Measurements from ENCODE around the gene ASCC1.

Gene ASCC1

GRCh38 chr10:72085166-72085565 is 130.9 kb downstream of the ASCC1 start:
- Histone ChIP-seq H3K27ac (ENCODE audit: low read depth, low read length) (no peak overlapping the region), H3K9ac (ENCODE audit: low read length) (no peak overlapping the region), H2AK5ac (ENCODE audit: low read length) (no peak overlapping the region), H4K8ac (ENCODE audit: low read depth, low read length) (no peak overlapping the region), H2BK5ac (ENCODE audit: low read length) (no peak overlapping the region), H2BK15ac (replicated peaks; ENCODE audit: low read depth) (no peak overlapping the region), H3K36me3 (ENCODE audit: control insufficient read depth, insufficient read depth, low read length) (no peaks in the 10 kb centered on the region), H3K27me3 (ENCODE audit: insufficient read depth, low read length, poor library complexity) (peaks cover 29% of the 10 kb centered on the region), H3K79me2 (ENCODE audit: control insufficient read depth, insufficient read depth, low read length) (no peaks in the 10 kb centered on the region), H3K56ac (ENCODE audit: low read length) (no peak overlapping the region), H3K4me1 (ENCODE audit: control insufficient read depth, low read depth, low read length) (peaks cover 2% of the 10 kb centered on the region), H3K23ac (ENCODE audit: low read length) (no peak overlapping the region), H3K4me2 (ENCODE audit: low read length) (no peak overlapping the region), H4K5ac (ENCODE audit: low read length) (no peak overlapping the region), H2BK120ac (ENCODE audit: low read depth, low read length) (no peak overlapping the region), H3K79me1 (ENCODE audit: low read length) (no peaks in the 10 kb centered on the region), H3K4me3 (ENCODE audit: low read length) (no peak overlapping the region), H3K18ac (ENCODE audit: low read length) (no peak overlapping the region), H3K4ac (ENCODE audit: low read depth, low read length) (no peak overlapping the region)
- WGBS (ENCODE audit: extremely low coverage, insufficient coverage, low lambda C conversion rate): no CpG with 5 or more reads among the region's 6 CpGs
- no peak for DNase-seq

GRCh38 chr10:72083790-72084459 is 132.2 kb downstream of the ASCC1 start:
- no peak overlapping the region for H3K4ac ChIP-seq (ENCODE audit: low read depth, low read length)
- no peak overlapping the region for H2BK15ac ChIP-seq (replicated peaks; ENCODE audit: low read depth)
- H4K5ac ChIP-seq (ENCODE audit: low read length): no peak overlapping the region
- H3K4me2 ChIP-seq (ENCODE audit: low read length): no peak overlapping the region
- no peaks in the 10 kb centered on the region for H3K36me3 ChIP-seq (ENCODE audit: control insufficient read depth, insufficient read depth, low read length)
- WGBS (ENCODE audit: extremely low coverage, insufficient coverage, low lambda C conversion rate): no CpG with 5 or more reads among the region's 16 CpGs
- H3K4me1 ChIP-seq (ENCODE audit: control insufficient read depth, low read depth, low read length): peaks cover 2% of the 10 kb centered on the region
- no peak overlapping the region for H2BK120ac ChIP-seq (ENCODE audit: low read depth, low read length)
- H2AK5ac ChIP-seq (ENCODE audit: low read length): no peak overlapping the region
- H3K79me1 ChIP-seq (ENCODE audit: low read length): no peaks in the 10 kb centered on the region
- no peaks in the 10 kb centered on the region for H3K79me2 ChIP-seq (ENCODE audit: control insufficient read depth, insufficient read depth, low read length)
- no peak overlapping the region for H3K56ac ChIP-seq (ENCODE audit: low read length)
- H3K9ac ChIP-seq (ENCODE audit: low read length): no peak overlapping the region
- no peak overlapping the region for H4K8ac ChIP-seq (ENCODE audit: low read depth, low read length)
- no peak overlapping the region for H2BK5ac ChIP-seq (ENCODE audit: low read length)
- DNase-seq: no peak
- H3K4me3 ChIP-seq (ENCODE audit: low read length): no peak overlapping the region
- H3K23ac ChIP-seq (ENCODE audit: low read length): no peak overlapping the region
- no peak overlapping the region for H3K27ac ChIP-seq (ENCODE audit: low read depth, low read length)
- H3K27me3 ChIP-seq (ENCODE audit: insufficient read depth, low read length, poor library complexity): peaks cover 26% of the 10 kb centered on the region
- no peak overlapping the region for H3K18ac ChIP-seq (ENCODE audit: low read length)

- Histone ChIP-seq H3K23ac (ENCODE audit: low read length) (no peak overlapping the region), H3K4me1 (ENCODE audit: control insufficient read depth, low read depth, low read length) (no peaks in the 10 kb centered on the region), H3K36me3 (ENCODE audit: control insufficient read depth, insufficient read depth, low read length) (no peaks in the 10 kb centered on the region), H3K27ac (ENCODE audit: low read depth, low read length) (no peak overlapping the region), H2BK15ac (replicated peaks; ENCODE audit: low read depth) (no peak overlapping the region), H3K79me1 (ENCODE audit: low read length) (no peaks in the 10 kb centered on the region), H3K79me2 (ENCODE audit: control insufficient read depth, insufficient read depth, low read length) (no peaks in the 10 kb centered on the region), H4K8ac (ENCODE audit: low read depth, low read length) (no peak overlapping the region), H3K4me2 (ENCODE audit: low read length) (no peak overlapping the region), H3K4ac (ENCODE audit: low read depth, low read length) (no peak overlapping the region), H2BK120ac (ENCODE audit: low read depth, low read length) (no peak overlapping the region), H4K5ac (ENCODE audit: low read length) (no peak overlapping the region), H3K27me3 (ENCODE audit: insufficient read depth, low read length, poor library complexity) (peaks cover 18% of the 10 kb centered on the region), H3K18ac (ENCODE audit: low read length) (no peak overlapping the region), H3K4me3 (ENCODE audit: low read length) (no peak overlapping the region), H2AK5ac (ENCODE audit: low read length) (no peak overlapping the region), H2BK5ac (ENCODE audit: low read length) (no peak overlapping the region), H3K9ac (ENCODE audit: low read length) (no peak overlapping the region), H3K56ac (ENCODE audit: low read length) (no peak overlapping the region)
- no CpG with 5 or more reads among the region's 6 CpGs for WGBS (ENCODE audit: extremely low coverage, insufficient coverage, low lambda C conversion rate)
- DNase-seq: no peak
Measured at GRCh38 chr10:72082856-72083789, 133.0 kb downstream of the ASCC1 start.

- WGBS (ENCODE audit: extremely low coverage, insufficient coverage, low lambda C conversion rate): no CpG with 5 or more reads among the region's 14 CpGs
- H3K79me2 ChIP-seq (ENCODE audit: control insufficient read depth, insufficient read depth, low read length): no peaks in the 10 kb centered on the region
- H3K27ac ChIP-seq (ENCODE audit: low read depth, low read length): no peak overlapping the region
- H3K27me3 ChIP-seq (ENCODE audit: insufficient read depth, low read length, poor library complexity): peaks cover 7% of the 10 kb centered on the region
- H3K23ac ChIP-seq (ENCODE audit: low read length): no peak overlapping the region
- H3K4ac ChIP-seq (ENCODE audit: low read depth, low read length): no peak overlapping the region
- H4K8ac ChIP-seq (ENCODE audit: low read depth, low read length): no peak overlapping the region
- H2BK120ac ChIP-seq (ENCODE audit: low read depth, low read length): no peak overlapping the region
- H3K79me1 ChIP-seq (ENCODE audit: low read length): no peaks in the 10 kb centered on the region
- no peaks in the 10 kb centered on the region for H3K4me1 ChIP-seq (ENCODE audit: control insufficient read depth, low read depth, low read length)
- no peak overlapping the region for H3K4me2 ChIP-seq (ENCODE audit: low read length)
- H3K36me3 ChIP-seq (ENCODE audit: control insufficient read depth, insufficient read depth, low read length): no peaks in the 10 kb centered on the region
- no peak overlapping the region for H2BK5ac ChIP-seq (ENCODE audit: low read length)
- no peak overlapping the region for H2BK15ac ChIP-seq (replicated peaks; ENCODE audit: low read depth)
- H3K56ac ChIP-seq (ENCODE audit: low read length): no peak overlapping the region
- H3K18ac ChIP-seq (ENCODE audit: low read length): no peak overlapping the region
- H2AK5ac ChIP-seq (ENCODE audit: low read length): no peak overlapping the region
- H3K4me3 ChIP-seq (ENCODE audit: low read length): no peak overlapping the region
- DNase-seq: no peak
- H4K5ac ChIP-seq (ENCODE audit: low read length): no peak overlapping the region
- no peak overlapping the region for H3K9ac ChIP-seq (ENCODE audit: low read length)
Measured at GRCh38 chr10:72081772-72082590, 134.1 kb downstream of the ASCC1 start.

GRCh38 chr10:72081210-72081609 is 134.9 kb downstream of the ASCC1 start:
- H2AK5ac ChIP-seq (ENCODE audit: low read length): no peak overlapping the region
- no peaks in the 10 kb centered on the region for H3K4me1 ChIP-seq (ENCODE audit: control insufficient read depth, low read depth, low read length)
- peaks cover 3% of the 10 kb centered on the region for H3K27me3 ChIP-seq (ENCODE audit: insufficient read depth, low read length, poor library complexity)
- H3K79me2 ChIP-seq (ENCODE audit: control insufficient read depth, insufficient read depth, low read length): no peaks in the 10 kb centered on the region
- DNase-seq: no peak
- H3K23ac ChIP-seq (ENCODE audit: low read length): no peak overlapping the region
- no peak overlapping the region for H2BK15ac ChIP-seq (replicated peaks; ENCODE audit: low read depth)
- H3K79me1 ChIP-seq (ENCODE audit: low read length): no peaks in the 10 kb centered on the region
- no peak overlapping the region for H3K4me2 ChIP-seq (ENCODE audit: low read length)
- no peak overlapping the region for H2BK120ac ChIP-seq (ENCODE audit: low read depth, low read length)
- H3K56ac ChIP-seq (ENCODE audit: low read length): no peak overlapping the region
- no peak overlapping the region for H3K4me3 ChIP-seq (ENCODE audit: low read length)
- H4K8ac ChIP-seq (ENCODE audit: low read depth, low read length): no peak overlapping the region
- H3K9ac ChIP-seq (ENCODE audit: low read length): no peak overlapping the region
- no peak overlapping the region for H3K18ac ChIP-seq (ENCODE audit: low read length)
- no peak overlapping the region for H4K5ac ChIP-seq (ENCODE audit: low read length)
- WGBS (ENCODE audit: extremely low coverage, insufficient coverage, low lambda C conversion rate): no CpG with 5 or more reads among the region's 9 CpGs
- no peaks in the 10 kb centered on the region for H3K36me3 ChIP-seq (ENCODE audit: control insufficient read depth, insufficient read depth, low read length)
- no peak overlapping the region for H2BK5ac ChIP-seq (ENCODE audit: low read length)
- H3K27ac ChIP-seq (ENCODE audit: low read depth, low read length): no peak overlapping the region
- no peak overlapping the region for H3K4ac ChIP-seq (ENCODE audit: low read depth, low read length)
